Progenitor cell of endocrine pancreas (in vitro differentiated cells): ENCODE measurements around the gene IGFBP1. TPM values are rescaled to one million over a fixed set of nuclear protein-coding genes. Genes with fewer than 3 reads are reported as not detected.
A peak's percentile ranks its signal among the peaks of the same experiment; 100 is the strongest.
"Not testable (repeated sequence)": the region's sequence is repeated elsewhere in the genome, so short reads cannot be mapped to it uniquely, and the experiment has no call there.

Experiments used
- DNase-seq: peaks from one replicate; pipeline ENCODE4 v3.0.0; 2021; ENCODE audit warnings: low spot score; ENCODE audit not compliant: unreplicated experiment
- H3K27ac Mint-ChIP-seq: 2 replicates; pipeline ENCODE4 v1.8.0; 2021; ENCODE audit warnings: mild to moderate bottlenecking, moderate library complexity, mixed read lengths
- H3K27me3 Mint-ChIP-seq: 2 replicates; pipeline ENCODE4 v1.8.0; 2021; ENCODE audit warnings: mixed read lengths
- H3K36me3 Mint-ChIP-seq: 2 replicates; pipeline ENCODE4 v1.8.0; 2022; ENCODE audit warnings: mixed read lengths; ENCODE audit not compliant: insufficient read depth
- H3K4me1 Mint-ChIP-seq: 2 replicates; pipeline ENCODE4 v1.8.0; 2021; ENCODE audit warnings: low read depth, mixed read lengths
- H3K4me3 Mint-ChIP-seq: 2 replicates; pipeline ENCODE4 v1.8.0; 2021; ENCODE audit warnings: low read depth, mild to moderate bottlenecking, moderate library complexity, mixed read lengths
- H3K9me3 Mint-ChIP-seq: 2 replicates; pipeline ENCODE4 v1.8.0; 2021; ENCODE audit warnings: low read depth, mixed read lengths
- CTCF ChIP-seq: fragments of 200-600 bp; sonication (generic); IDR thresholded peaks from one replicate; pipeline ENCODE4 v1.5.0; 2021; ENCODE audit warnings: antibody characterized with exemption, mild to moderate bottlenecking; ENCODE audit not compliant: unreplicated experiment
- long read RNA-seq: library from polyadenylated mRNA; unstranded; transcript quantifications from one replicate; pipeline ENCODE4 v2.0.0, GENCODE V29; 2020
- total RNA-seq: library from RNA; stranded (reverse); gene quantifications from 2 replicates; pipeline ENCODE4 v1.2.1, GENCODE V29; 2021

Gene IGFBP1
- 0.24 TPM in 1 of 2 replicates, not detected in the other for total RNA-seq
- long read RNA-seq, partial matches to known transcripts, result 0 of 1 reads
- long read RNA-seq, other reads (novel, unspliced or antisense), result 0 of 1 reads

DNA sequence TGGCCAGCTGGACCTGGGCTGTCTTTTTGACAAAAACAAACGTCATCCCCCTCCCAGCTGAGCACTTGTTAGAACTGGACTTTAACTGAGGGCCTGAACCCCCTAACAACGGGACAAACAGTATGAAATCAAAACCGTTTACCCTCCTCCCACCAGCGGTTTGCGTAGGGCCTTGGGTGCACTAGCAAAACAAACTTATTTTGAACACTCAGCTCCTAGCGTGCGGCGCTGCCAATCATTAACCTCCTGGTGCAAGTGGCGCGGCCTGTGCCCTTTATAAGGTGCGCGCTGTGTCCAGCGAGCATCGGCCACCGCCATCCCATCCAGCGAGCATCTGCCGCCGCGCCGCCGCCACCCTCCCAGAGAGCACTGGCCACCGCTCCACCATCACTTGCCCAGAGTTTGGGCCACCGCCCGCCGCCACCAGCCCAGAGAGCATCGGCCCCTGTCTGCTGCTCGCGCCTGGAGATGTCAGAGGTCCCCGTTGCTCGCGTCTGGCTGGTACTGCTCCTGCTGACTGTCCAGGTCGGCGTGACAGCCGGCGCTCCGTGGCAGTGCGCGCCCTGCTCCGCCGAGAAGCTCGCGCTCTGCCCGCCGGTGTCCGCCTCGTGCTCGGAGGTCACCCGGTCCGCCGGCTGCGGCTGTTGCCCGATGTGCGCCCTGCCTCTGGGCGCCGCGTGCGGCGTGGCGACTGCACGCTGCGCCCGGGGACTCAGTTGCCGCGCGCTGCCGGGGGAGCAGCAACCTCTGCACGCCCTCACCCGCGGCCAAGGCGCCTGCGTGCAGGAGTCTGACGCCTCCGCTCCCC lies at the start of gene IGFBP1:
IGFBP1 (plus strand) TSS at position 304 of the 808 bp plus-strand sequence; CDS start at position 469, 165 bp downstream.
- Mint-ChIP-seq H3K9me3 (no peaks in the 10 kb centered on the region), H3K4me3 (peak within 1 kb of the TSS; percentile 69), H3K36me3 (no peaks in the 10 kb centered on the region), H3K4me1 (peaks cover 22% of the 10 kb centered on the region), H3K27me3 (peaks cover 52% of the 10 kb centered on the region), H3K27ac (no peak within 1 kb of the TSS)
- TF ChIP-seq CTCF, result no peak
- DNase-seq, result peak; percentile 23

DNA sequence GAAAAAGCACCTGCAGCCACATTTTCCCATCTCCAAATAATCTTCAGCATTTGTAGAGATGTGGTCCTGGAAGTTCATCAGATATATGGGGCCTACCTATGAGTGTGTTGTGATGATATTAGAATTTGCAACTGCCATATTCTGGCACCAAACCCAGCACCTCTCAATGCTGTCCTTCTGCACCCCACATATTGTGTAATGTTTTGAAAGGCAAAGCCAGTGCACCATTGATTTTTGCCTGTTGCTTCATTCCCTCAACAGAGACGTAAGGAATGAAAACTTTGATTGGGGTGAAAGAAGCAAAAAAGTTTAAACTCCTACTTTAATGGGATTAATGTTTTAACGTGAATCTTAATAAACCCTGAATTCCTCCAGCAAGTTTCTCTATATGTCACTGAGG lies 49.4 kb upstream of the IGFBP1 start:
- not testable (repeated sequence) for H3K4me3 Mint-ChIP-seq, H3K27ac Mint-ChIP-seq, H3K36me3 Mint-ChIP-seq, H3K9me3 Mint-ChIP-seq, DNase-seq, H3K4me1 Mint-ChIP-seq, H3K27me3 Mint-ChIP-seq

- H3K4me1 Mint-ChIP-seq, DNase-seq, H3K27me3 Mint-ChIP-seq, H3K4me3 Mint-ChIP-seq, H3K36me3 Mint-ChIP-seq, H3K9me3 Mint-ChIP-seq, H3K27ac Mint-ChIP-seq: not testable (repeated sequence)
These were observed 46.2 kb upstream of the IGFBP1 start for GRCh38 chr7:45841926-45842717.

GRCh38 chr7:45846536-45846935 lies 41.8 kb upstream of the IGFBP1 start:
- H3K4me3 Mint-ChIP-seq, H3K4me1 Mint-ChIP-seq, DNase-seq, H3K9me3 Mint-ChIP-seq, H3K36me3 Mint-ChIP-seq, H3K27me3 Mint-ChIP-seq, H3K27ac Mint-ChIP-seq: not testable (repeated sequence)

- not testable (repeated sequence) for H3K27ac Mint-ChIP-seq, DNase-seq, H3K4me1 Mint-ChIP-seq, H3K27me3 Mint-ChIP-seq, H3K36me3 Mint-ChIP-seq, H3K4me3 Mint-ChIP-seq, H3K9me3 Mint-ChIP-seq
These were observed 39.6 kb upstream of the IGFBP1 start for GRCh38 chr7:45848734-45849133.

DNA sequence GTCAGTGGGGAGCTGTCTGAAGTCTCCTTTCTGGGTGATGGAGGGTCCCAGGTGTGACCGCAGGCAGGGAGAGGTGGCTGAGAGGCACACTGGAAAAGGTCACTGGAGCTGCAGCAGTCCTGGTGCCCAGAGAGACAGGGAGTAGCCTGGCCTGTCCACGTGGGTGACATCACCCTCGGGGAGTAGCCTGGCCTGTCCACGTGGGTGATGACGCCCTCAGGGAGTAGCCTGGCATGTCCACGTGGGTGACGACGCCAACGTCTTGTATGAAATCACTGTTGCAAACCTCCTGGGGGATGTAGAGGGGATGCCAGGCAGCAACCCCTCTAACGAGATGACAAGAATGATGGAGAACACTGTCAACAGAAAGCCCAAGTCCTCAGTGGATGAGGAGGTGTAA lies 35.3 kb upstream of the IGFBP1 start:
- H3K4me1 Mint-ChIP-seq, H3K4me3 Mint-ChIP-seq, H3K9me3 Mint-ChIP-seq, H3K36me3 Mint-ChIP-seq, H3K27ac Mint-ChIP-seq, DNase-seq, H3K27me3 Mint-ChIP-seq: not testable (repeated sequence)

DNA sequence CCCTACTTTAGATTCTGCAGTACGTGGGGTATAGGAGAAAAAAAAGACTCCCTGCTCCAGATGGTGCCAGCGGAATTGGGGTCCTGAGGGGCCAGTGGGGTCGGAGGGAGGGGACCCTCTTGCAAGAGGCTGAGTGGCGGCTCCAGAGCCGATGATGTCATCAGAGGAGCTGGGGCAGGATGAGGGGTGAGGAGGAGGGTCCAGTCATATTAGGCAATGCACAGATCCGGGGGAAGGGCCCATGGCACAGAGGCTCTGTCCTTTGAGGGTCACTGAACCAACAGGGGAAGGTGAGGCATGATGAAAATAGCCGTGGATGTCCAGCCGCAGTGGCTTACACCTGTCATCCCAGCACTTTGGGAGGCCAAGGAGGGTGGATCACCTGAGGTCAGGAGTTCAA lies 34.8 kb upstream of the IGFBP1 start:
- not testable (repeated sequence) for H3K4me3 Mint-ChIP-seq, H3K4me1 Mint-ChIP-seq, H3K27ac Mint-ChIP-seq, H3K9me3 Mint-ChIP-seq, DNase-seq, H3K27me3 Mint-ChIP-seq, H3K36me3 Mint-ChIP-seq

DNA sequence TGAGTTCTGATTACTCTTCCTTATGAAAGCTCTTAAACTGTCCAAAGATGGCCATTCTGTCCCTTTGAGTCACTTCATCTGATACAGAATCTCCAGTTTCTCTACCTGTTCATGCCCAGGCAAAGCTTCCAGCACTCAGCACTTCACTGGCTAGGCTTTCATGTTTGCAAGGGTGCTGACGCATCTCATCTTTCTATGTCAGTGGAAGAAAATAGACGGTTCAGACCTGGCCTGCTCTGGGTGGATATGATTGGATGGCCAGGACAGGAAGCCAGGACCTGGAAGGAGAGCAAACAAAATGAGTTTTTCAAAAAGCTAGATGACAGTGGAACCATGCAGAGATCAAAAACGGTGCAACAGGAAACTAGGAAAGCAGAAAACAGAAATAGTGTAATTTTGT lies 32.6 kb upstream of the IGFBP1 start:
- H3K27ac Mint-ChIP-seq, DNase-seq, H3K4me1 Mint-ChIP-seq, H3K9me3 Mint-ChIP-seq, H3K27me3 Mint-ChIP-seq, H3K4me3 Mint-ChIP-seq, H3K36me3 Mint-ChIP-seq: not testable (repeated sequence)

DNA sequence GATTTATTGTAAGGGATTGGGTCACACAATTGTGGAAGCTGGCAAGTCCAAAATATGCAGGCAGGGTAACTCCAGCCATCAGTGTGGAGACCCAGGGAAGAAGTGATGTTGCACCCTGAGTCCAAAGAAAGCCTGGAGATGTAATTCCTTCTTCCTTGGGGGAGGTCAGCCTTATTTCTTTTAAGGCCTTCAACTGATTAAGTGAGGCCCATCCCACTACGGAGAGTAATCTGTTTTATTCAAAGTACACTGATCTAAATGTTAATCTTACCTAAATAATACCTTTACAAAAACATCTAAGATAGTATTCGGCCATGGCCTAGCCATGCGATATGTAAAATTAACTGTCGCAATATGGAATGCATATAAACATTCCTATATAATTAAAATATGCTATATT lies 31.4 kb upstream of the IGFBP1 start:
- not testable (repeated sequence) for H3K27me3 Mint-ChIP-seq, H3K36me3 Mint-ChIP-seq, DNase-seq, H3K4me3 Mint-ChIP-seq, H3K27ac Mint-ChIP-seq, H3K4me1 Mint-ChIP-seq, H3K9me3 Mint-ChIP-seq
